SK-N-SH (cell line): Measurements from ENCODE around the gene CPZ. TPM values are rescaled to one million over a fixed set of nuclear protein-coding genes. Genes with fewer than 3 reads are reported as not detected.
A peak's percentile ranks its signal among the peaks of the same experiment; 100 is the strongest.

Experiments
- CTCF ChIA-PET: fragments of 300-600, 350-600 bp; formaldehyde crosslinking; extraction: SDS; loops from one replicate; lab custom pipeline; 2021; lab: Yijun Ruan, JAX
- POLR2A ChIA-PET: fragments of 350-600 bp; sonication (Branson Sonifier 250); formaldehyde crosslinking; extraction: SDS; loops from one replicate; lab custom pipeline; 2020; ENCODE audit warnings: antibody characterized with exemption, inconsistent platforms; lab: Yijun Ruan, JAX
- DNase-seq: peaks from one replicate; pipeline ENCODE4 v3.0.0; 2012
- H2AFZ ChIP-seq: fragments of 200-600 bp; sonication (generic); 2 replicates; pipeline ENCODE4 v1.8.1; 2016; ENCODE audit warnings: antibody characterized with exemption, mild to moderate bottlenecking, low read depth
- H3F3A ChIP-seq: fragments of 200-600 bp; sonication (generic); replicated peaks from 2 replicates; pipeline ENCODE3; 2016; ENCODE audit warnings: antibody characterized with exemption, mild to moderate bottlenecking; ENCODE audit not compliant: insufficient read depth
- H3K27ac ChIP-seq, 2 experiments: fragments of 200-500 bp in 1 of 2; fragments of 200-600 bp in 1 of 2; sonication (Bioruptor generic) in 1 of 2; sonication (generic), shearing (Covaris generic) in 1 of 2; 2 replicates each; pipeline versions ENCODE4 v1.5.1 to v1.6.1; 2014 to 2016; ENCODE audit warnings: low read depth in 2 of 2, inconsistent platforms in 1 of 2, low read length in 1 of 2, mild to moderate bottlenecking in 1 of 2, mixed read lengths in 1 of 2
- H3K27me3 ChIP-seq: fragments of 200-600 bp; sonication (generic), shearing (Covaris generic); 2 replicates; pipeline ENCODE4 v1.6.1; 2016; ENCODE audit warnings: mixed run types; ENCODE audit not compliant: insufficient read depth
- H3K36me3 ChIP-seq, 2 experiments: fragments of 200-500 bp in 1 of 2; fragments of 200-600 bp in 1 of 2; sonication (Bioruptor generic) in 1 of 2; sonication (generic) in 1 of 2; replicated peaks in 1 of 2; 2 replicates each; pipeline versions ENCODE3 to v1.5.1; 2014 to 2016; ENCODE audit warnings: low read length in 1 of 2, mild to moderate bottlenecking in 1 of 2; ENCODE audit not compliant: insufficient read depth in 2 of 2, control insufficient read depth in 1 of 2
- H3K4me1 ChIP-seq, 2 experiments: fragments of 200-500 bp in 1 of 2; fragments of 200-600 bp in 1 of 2; sonication (Bioruptor generic) in 1 of 2; sonication (generic), shearing (Covaris generic) in 1 of 2; 2 replicates each; pipeline versions ENCODE4 v1.5.1 to v1.6.1; 2014 to 2016; ENCODE audit warnings: low read depth in 1 of 2, low read length in 1 of 2, mixed run types in 1 of 2; ENCODE audit not compliant: insufficient read depth in 2 of 2, control insufficient read depth in 1 of 2
- H3K4me2 ChIP-seq: fragments of 200-600 bp; sonication (generic), shearing (Covaris generic); 2 replicates; pipeline ENCODE4 v1.6.1; 2017; ENCODE audit warnings: mixed run types
- H3K4me3 ChIP-seq, 2 experiments: fragments of 200-500 bp in 1 of 2; fragments of 200-600 bp in 1 of 2; sonication (Bioruptor generic) in 1 of 2; sonication (generic), shearing (Covaris generic) in 1 of 2; 2 replicates each; pipeline versions ENCODE4 v1.5.1 to v1.8.1; 2014 to 2016; ENCODE audit warnings: low read depth in 2 of 2, inconsistent platforms in 1 of 2, low read length in 1 of 2, mild to moderate bottlenecking in 1 of 2, mixed read lengths in 1 of 2, moderate library complexity in 1 of 2
- H3K79me2 ChIP-seq: fragments of 200-600 bp; sonication (generic); 2 replicates; pipeline ENCODE4 v1.8.1; 2017; ENCODE audit warnings: mild to moderate bottlenecking; ENCODE audit not compliant: insufficient read depth
- H3K9ac ChIP-seq: fragments of 200-600 bp; sonication (generic); 2 replicates; pipeline ENCODE4 v1.6.1; 2017; ENCODE audit warnings: mixed run types
- H3K9me2 ChIP-seq: fragments of 200-600 bp; sonication (generic); 2 replicates; pipeline ENCODE4 v1.6.1; 2017; ENCODE audit warnings: mixed run types
- H3K9me3 ChIP-seq: fragments of 200-600 bp; sonication (generic); 2 replicates; pipeline ENCODE4 v1.6.1; 2017; ENCODE audit warnings: mixed run types, mild to moderate bottlenecking, moderate library complexity
- H4K20me1 ChIP-seq: fragments of 200-600 bp; sonication (generic); 2 replicates; pipeline ENCODE4 v1.6.1; 2017; ENCODE audit warnings: mild to moderate bottlenecking, mixed run types; ENCODE audit not compliant: insufficient read depth
- ELF1 ChIP-seq: IDR thresholded peaks from 2 replicates; pipeline ENCODE4 v1.4.0; 2012
- NRF1 ChIP-seq: IDR thresholded peaks from 2 replicates; pipeline ENCODE4 v1.6.1; 2012; ENCODE audit warnings: low read depth, mild to moderate bottlenecking, low read length
- RAD21 ChIP-seq: IDR thresholded peaks from 2 replicates; pipeline ENCODE4 v1.6.1; 2012; ENCODE audit warnings: mild to moderate bottlenecking, low read length
- RXRA ChIP-seq: IDR thresholded peaks from 2 replicates; pipeline ENCODE4 v1.4.0; 2012; ENCODE audit warnings: low read depth, mild to moderate bottlenecking, borderline replicate concordance
- SMC3 ChIP-seq: IDR thresholded peaks from 2 replicates; pipeline ENCODE4 v1.6.1; 2012; ENCODE audit warnings: low read depth, low read length, improper control_type of control experiment
- WGBS: methylation state at CpG from one replicate; pipeline ENCODE4 v1.1.6; 2017; ENCODE audit warnings: low lambda C conversion rate; 5-methylcytosine and 5-hydroxymethylcytosine counted together
- polyA plus RNA-seq, 3 experiments: library from polyadenylated mRNA; depleted of rRNA; stranded (reverse); fragments of >200 nt; gene quantifications; 2 replicates each; pipeline ENCODE4 v1.2.3, GENCODE V29; 2012
- TF ChIP-seq, protein P1 (sequence below): IDR thresholded peaks from 2 replicates; pipeline ENCODE4 v1.6.1; 2012; ENCODE audit warnings: mild to moderate bottlenecking, low read depth, low read length, moderate library complexity
- TF ChIP-seq, protein P2 (sequence below): IDR thresholded peaks from 2 replicates; pipeline ENCODE4; 2012
- TF ChIP-seq, protein P3 (sequence below): IDR thresholded peaks from 2 replicates; pipeline ENCODE4 v1.4.0; 2012; ENCODE audit warnings: low read depth
- TF ChIP-seq, protein P4 (sequence below): fragments of 200-600 bp; sonication (generic); IDR thresholded peaks from 2 replicates; pipeline ENCODE4 v1.6.1; 2017; ENCODE audit warnings: antibody characterized with exemption, mild to moderate bottlenecking, moderate library complexity

Gene CPZ
- polyA plus RNA-seq, 1 of the 3 experiments (the other 2 are of a cell fraction): not detected

DNA sequence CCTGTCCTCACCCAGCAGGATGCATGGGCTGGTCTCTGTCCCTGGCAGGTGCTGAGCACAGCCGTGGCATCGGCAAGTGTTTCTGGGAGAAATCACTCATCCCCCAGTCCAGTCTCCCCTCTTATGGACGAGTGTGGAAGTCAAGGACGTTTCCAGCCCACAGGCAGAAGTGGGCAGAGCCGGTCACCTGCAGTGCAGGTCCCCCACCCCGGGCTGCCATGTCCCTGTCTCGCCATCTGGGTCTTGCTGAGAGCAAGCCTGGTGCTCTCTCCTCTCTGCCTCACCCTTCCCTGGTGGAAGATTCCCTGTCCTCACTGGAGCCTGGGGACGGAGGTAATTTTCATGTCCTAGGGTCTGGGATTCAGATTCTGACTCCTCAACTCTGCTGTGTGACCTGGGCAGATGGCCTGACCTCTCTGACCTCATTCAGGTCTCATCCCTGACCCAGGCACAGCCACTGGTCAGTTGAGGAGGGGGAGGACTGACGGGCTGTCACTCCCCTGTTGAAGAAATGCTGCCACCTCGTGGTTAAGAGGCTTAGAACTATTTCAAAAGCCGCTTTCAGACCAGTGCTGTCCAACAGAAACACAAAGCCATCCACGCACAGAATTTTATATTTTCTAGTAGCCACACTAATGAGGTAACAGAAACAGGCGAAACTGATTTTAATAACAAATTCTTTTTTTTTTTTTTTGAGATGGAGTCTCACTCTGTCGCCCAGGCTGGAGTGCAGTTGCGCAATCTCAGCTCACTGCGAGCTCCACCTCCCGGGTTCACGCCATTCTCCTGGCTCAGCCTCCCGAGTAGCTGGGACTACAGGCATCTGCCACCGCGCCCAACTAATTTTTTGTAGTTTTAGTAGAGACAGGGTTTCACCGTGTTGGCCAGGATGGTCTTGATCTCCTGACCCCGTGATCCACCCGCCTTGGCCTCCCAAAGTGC, 1.8 kb downstream of the CPZ start:
- CTCF ChIA-PET: interaction anchor here (0.7 to 7.4 kb wide), 7 partner anchors 13 to 134 kb away, joined by 3 to 54 read pairs (median 3); no protein-coding TSS in a partner anchor

More for the DNA sequence above, 1.8 kb downstream of the CPZ start:
- H3K4me1 ChIP-seq: peaks cover 0 to 38% of the 10 kb centered on the region in 2 experiments; a peak in 1 of 4 replicates
- no peaks in the 10 kb centered on the region for H3K27me3 ChIP-seq
- no peak overlapping the region for H3K27ac ChIP-seq
- no peaks in the 10 kb centered on the region for H3K36me3 ChIP-seq
- no peaks in the 10 kb centered on the region for H3K79me2 ChIP-seq
- H3F3A ChIP-seq: no peaks in the 10 kb centered on the region
- H3K4me2 ChIP-seq: no peak overlapping the region
- WGBS: 49% methylated on average over 21 of the region's 24 CpGs
- no peak overlapping the region for H3K9ac ChIP-seq
- no peaks in the 10 kb centered on the region for H3K9me3 ChIP-seq
- no peak overlapping the region for H3K4me3 ChIP-seq
- TF ChIP-seq ELF1 (no peak), RXRA (no peak), NRF1 (no peak), RAD21 (peak; percentile 82), SMC3 (peak; percentile 70)
- TF ChIP-seq, protein P1, sequence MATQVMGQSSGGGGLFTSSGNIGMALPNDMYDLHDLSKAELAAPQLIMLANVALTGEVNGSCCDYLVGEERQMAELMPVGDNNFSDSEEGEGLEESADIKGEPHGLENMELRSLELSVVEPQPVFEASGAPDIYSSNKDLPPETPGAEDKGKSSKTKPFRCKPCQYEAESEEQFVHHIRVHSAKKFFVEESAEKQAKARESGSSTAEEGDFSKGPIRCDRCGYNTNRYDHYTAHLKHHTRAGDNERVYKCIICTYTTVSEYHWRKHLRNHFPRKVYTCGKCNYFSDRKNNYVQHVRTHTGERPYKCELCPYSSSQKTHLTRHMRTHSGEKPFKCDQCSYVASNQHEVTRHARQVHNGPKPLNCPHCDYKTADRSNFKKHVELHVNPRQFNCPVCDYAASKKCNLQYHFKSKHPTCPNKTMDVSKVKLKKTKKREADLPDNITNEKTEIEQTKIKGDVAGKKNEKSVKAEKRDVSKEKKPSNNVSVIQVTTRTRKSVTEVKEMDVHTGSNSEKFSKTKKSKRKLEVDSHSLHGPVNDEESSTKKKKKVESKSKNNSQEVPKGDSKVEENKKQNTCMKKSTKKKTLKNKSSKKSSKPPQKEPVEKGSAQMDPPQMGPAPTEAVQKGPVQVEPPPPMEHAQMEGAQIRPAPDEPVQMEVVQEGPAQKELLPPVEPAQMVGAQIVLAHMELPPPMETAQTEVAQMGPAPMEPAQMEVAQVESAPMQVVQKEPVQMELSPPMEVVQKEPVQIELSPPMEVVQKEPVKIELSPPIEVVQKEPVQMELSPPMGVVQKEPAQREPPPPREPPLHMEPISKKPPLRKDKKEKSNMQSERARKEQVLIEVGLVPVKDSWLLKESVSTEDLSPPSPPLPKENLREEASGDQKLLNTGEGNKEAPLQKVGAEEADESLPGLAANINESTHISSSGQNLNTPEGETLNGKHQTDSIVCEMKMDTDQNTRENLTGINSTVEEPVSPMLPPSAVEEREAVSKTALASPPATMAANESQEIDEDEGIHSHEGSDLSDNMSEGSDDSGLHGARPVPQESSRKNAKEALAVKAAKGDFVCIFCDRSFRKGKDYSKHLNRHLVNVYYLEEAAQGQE: 0 out of 2 replicates have a peak, but pooled peaks have one; percentile 41
- TF ChIP-seq, protein P2, sequence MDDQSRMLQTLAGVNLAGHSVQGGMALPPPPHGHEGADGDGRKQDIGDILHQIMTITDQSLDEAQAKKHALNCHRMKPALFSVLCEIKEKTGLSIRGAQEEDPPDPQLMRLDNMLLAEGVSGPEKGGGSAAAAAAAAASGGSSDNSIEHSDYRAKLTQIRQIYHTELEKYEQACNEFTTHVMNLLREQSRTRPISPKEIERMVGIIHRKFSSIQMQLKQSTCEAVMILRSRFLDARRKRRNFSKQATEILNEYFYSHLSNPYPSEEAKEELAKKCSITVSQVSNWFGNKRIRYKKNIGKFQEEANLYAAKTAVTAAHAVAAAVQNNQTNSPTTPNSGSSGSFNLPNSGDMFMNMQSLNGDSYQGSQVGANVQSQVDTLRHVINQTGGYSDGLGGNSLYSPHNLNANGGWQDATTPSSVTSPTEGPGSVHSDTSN: peak; percentile 25; the same call in 1 of the 2 replicates
- TF ChIP-seq, protein P3, sequence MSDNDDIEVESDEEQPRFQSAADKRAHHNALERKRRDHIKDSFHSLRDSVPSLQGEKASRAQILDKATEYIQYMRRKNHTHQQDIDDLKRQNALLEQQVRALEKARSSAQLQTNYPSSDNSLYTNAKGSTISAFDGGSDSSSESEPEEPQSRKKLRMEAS: no peak
- TF ChIP-seq, protein P4, sequence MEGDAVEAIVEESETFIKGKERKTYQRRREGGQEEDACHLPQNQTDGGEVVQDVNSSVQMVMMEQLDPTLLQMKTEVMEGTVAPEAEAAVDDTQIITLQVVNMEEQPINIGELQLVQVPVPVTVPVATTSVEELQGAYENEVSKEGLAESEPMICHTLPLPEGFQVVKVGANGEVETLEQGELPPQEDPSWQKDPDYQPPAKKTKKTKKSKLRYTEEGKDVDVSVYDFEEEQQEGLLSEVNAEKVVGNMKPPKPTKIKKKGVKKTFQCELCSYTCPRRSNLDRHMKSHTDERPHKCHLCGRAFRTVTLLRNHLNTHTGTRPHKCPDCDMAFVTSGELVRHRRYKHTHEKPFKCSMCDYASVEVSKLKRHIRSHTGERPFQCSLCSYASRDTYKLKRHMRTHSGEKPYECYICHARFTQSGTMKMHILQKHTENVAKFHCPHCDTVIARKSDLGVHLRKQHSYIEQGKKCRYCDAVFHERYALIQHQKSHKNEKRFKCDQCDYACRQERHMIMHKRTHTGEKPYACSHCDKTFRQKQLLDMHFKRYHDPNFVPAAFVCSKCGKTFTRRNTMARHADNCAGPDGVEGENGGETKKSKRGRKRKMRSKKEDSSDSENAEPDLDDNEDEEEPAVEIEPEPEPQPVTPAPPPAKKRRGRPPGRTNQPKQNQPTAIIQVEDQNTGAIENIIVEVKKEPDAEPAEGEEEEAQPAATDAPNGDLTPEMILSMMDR: peak; percentile 80
- TF ChIP-seq, all 33 proteins: peak for 5
- no peak overlapping the region for H2AFZ ChIP-seq
- peak; percentile 93 for DNase-seq
- no peaks in the 10 kb centered on the region for H4K20me1 ChIP-seq
- POLR2A ChIA-PET: no interaction called here
- no peaks in the 10 kb centered on the region for H3K9me2 ChIP-seq
